Measurements from ENCODE around the gene QKI. TPM values are rescaled to one million over a fixed set of nuclear protein-coding genes. Genes with fewer than 3 reads are reported as not detected.

Gene QKI
- total and polyA plus RNA-seq, 2 of the 8 experiments (the other 6 are each of a cell fraction or from before 2014, with no cell fraction given) = 181 to 183 TPM

- Histone ChIP-seq H4K91ac (replicated peaks; ENCODE audit: insufficient read length, low read length) (no peak overlapping the region), H2BK5ac (ENCODE audit: low read depth, low read length) (no peak overlapping the region), H4K8ac (ENCODE audit: extremely low read depth, insufficient read depth, low read length) (no peak overlapping the region), H3K4me1 (replicated peaks in 1 of 4; ENCODE audit: control insufficient read depth in 3 of 4, insufficient read depth in 4 of 4, low read length in 3 of 4) (peaks cover 0 to 3% (median 0%) of the 10 kb centered on the region in 4 experiments; a peak in 1 of 7 replicates), H2BK20ac (ENCODE audit: low read length) (no peak overlapping the region), H3K23me2 (ENCODE audit: low read depth, low read length) (no peaks in the 10 kb centered on the region), H3K27me3 (replicated peaks in 1 of 4; ENCODE audit: control insufficient read depth in 3 of 4, extremely low read depth in 1 of 4, insufficient read depth in 3 of 4, low read length in 3 of 4) (no peaks in the 10 kb centered on the region), H3K9ac (replicated peaks in 1 of 4; ENCODE audit: extremely low read depth in 1 of 4, low read depth in 3 of 4, low read length in 3 of 4) (no peak overlapping the region), H2BK15ac (ENCODE audit: low read length) (no peak overlapping the region), H3K23ac (ENCODE audit: insufficient read length) (no peak overlapping the region), H3K27ac (ENCODE audit: low read depth, low read length) (no peak overlapping the region), H4K20me1 (replicated peaks in 1 of 2; ENCODE audit: control insufficient read depth in 1 of 2, insufficient read depth in 2 of 2, low read length in 2 of 2) (peaks cover 5 to 9% of the 10 kb centered on the region in 2 experiments), H3K36me3 (ENCODE audit: control insufficient read depth in 2 of 4, insufficient read depth in 4 of 4, low read length in 3 of 4) (peaks cover 0 to 3% (median 0%) of the 10 kb centered on the region in 4 experiments; a peak in 1 of 8 replicates), H3K18ac (ENCODE audit: extremely low read depth, low read length) (no peak overlapping the region), H3K56ac (replicated peaks; ENCODE audit: insufficient read length, low read depth, low read length) (no peak overlapping the region), H3K79me2 (ENCODE audit: control insufficient read depth in 1 of 2, insufficient read depth in 2 of 2, low read length in 2 of 2) (peaks cover 9 to 98% of the 10 kb centered on the region in 2 experiments; a peak in 3 of 4 replicates), H3K79me1 (ENCODE audit: low read depth, low read length) (no peaks in the 10 kb centered on the region; the same call in 1 of the 2 replicates), H3K14ac (ENCODE audit: insufficient read length) (no peak overlapping the region), H2BK120ac (replicated peaks; ENCODE audit: low read depth, low read length) (no peak overlapping the region), H3K4me2 (ENCODE audit: insufficient read depth in 1 of 2, low read depth in 2 of 2, low read length in 2 of 2) (no peak overlapping the region), H2AK5ac (ENCODE audit: low read depth, low read length) (no peak overlapping the region), H2BK12ac (ENCODE audit: low read depth, low read length) (no peak overlapping the region), H3K4ac (replicated peaks; ENCODE audit: insufficient read length, low read depth, low read length) (no peak overlapping the region), H4K5ac (ENCODE audit: insufficient read length, low read depth, low read length) (no peak overlapping the region), H2AFZ (ENCODE audit: low read length) (no peak overlapping the region), H3K4me3 (ENCODE audit: extremely low read depth in 1 of 4, insufficient read depth in 2 of 4, low read depth in 3 of 4, low read length in 4 of 4) (no peak overlapping the region), H3K9me3 (ENCODE audit: insufficient read depth in 2 of 2, low read depth in 1 of 2, low read length in 1 of 2) (no peaks in the 10 kb centered on the region)
- ChIA-PET CTCF (ENCODE audit: partially characterized antibody) (no interaction called here), POLR2A (ENCODE audit: partially characterized antibody) (interaction anchor here (0.6 kb wide), 1 partner anchor 20 kb away, joined by 3 read pairs; no protein-coding TSS in a partner anchor)
- FAIRE-seq (no peak), DNase-seq (ENCODE audit: low read depth in 1 of 2, low spot score in 2 of 2) (no peak)
- WGBS, 2 experiments (ENCODE audit: extremely low coverage in 1 of 2, insufficient coverage in 1 of 2, insufficient read length in 1 of 2, insufficient replicate concordance in 2 of 2, low coverage in 1 of 2, low lambda C conversion rate in 2 of 2, missing lambda C conversion rate in 1 of 2) = 78% methylated on average over 3 of the region's 3 CpGs; no CpG with 5 or more reads in 1 of the 2 experiments
- TF ChIP-seq ZNF274 (IDR thresholded peaks at IDR 0.05; ENCODE audit: borderline replicate concordance, extremely low read depth, low read length) = no peak
- TF ChIP-seq JUN (IDR thresholded peaks at IDR 0.05; ENCODE audit: low read depth, low read length) = no peak
- TF ChIP-seq POLR2AphosphoS5 (IDR thresholded peaks at IDR 0.05; ENCODE audit: low read depth, low read length) = no peak
- no peak for TF ChIP-seq TAF7 (optimal IDR thresholded peaks at IDR 0.05; ENCODE audit: borderline replicate concordance, low read depth, low read length)
- no peak for TF ChIP-seq MAFK (IDR thresholded peaks at IDR 0.05; ENCODE audit: low read depth, low read length)
- no peak for TF ChIP-seq TAF1 (IDR thresholded peaks at IDR 0.05; ENCODE audit: low read depth, low read length)
- TF ChIP-seq NANOG (IDR thresholded peaks at IDR 0.05; ENCODE audit: insufficient read depth, low read depth, low read length, poor library complexity, severe bottlenecking) = no peak
- TF ChIP-seq SRF (IDR thresholded peaks at IDR 0.05; ENCODE audit: low read depth, low read length) = no peak
- TF ChIP-seq PHF8 (conservative IDR thresholded peaks at IDR 0.05; ENCODE audit: low read depth, low read length) = no peak
- no peak for TF ChIP-seq SIN3A (conservative IDR thresholded peaks at IDR 0.05 in 1 of 2, IDR thresholded peaks at IDR 0.05 in 1 of 2; ENCODE audit: low read depth in 1 of 2, low read length in 2 of 2)
- no peak for TF ChIP-seq HDAC6 (IDR thresholded peaks at IDR 0.05; ENCODE audit: low read depth, low read length)
- no peak for TF ChIP-seq NRF1 (IDR thresholded peaks at IDR 0.05; ENCODE audit: low read depth, low read length)
- TF ChIP-seq TBP (IDR thresholded peaks at IDR 0.05; ENCODE audit: low read depth, low read length) = no peak
- TF ChIP-seq SP4 (IDR thresholded peaks at IDR 0.05; ENCODE audit: low read length) = no peak
- TF ChIP-seq KDM1A (IDR thresholded peaks at IDR 0.05; ENCODE audit: borderline replicate concordance, low read length) = no peak
These were observed 72.3 kb downstream of the QKI start for GRCh38 chr6:163486821-163487220.
